Lower lobe of right lung (tissue), 2 donors: ENCODE results near the gene DNM2. TPM values are rescaled to one million over a fixed set of nuclear protein-coding genes. Genes with fewer than 3 reads are reported as not detected.

Source experiments
- ATAC-seq, 2 donors: fragments of 200-7000 bp; cut with Tn5 transposase; one replicate each; pipeline ENCODE4 v1.9.1; 2020 to 2022; ENCODE audit warnings: mild to moderate bottlenecking in 2 of 2, moderate library complexity in 2 of 2
- DNase-seq: peaks from one replicate; pipeline ENCODE4 v3.0.0-alpha.2; 2020
- H3K27ac ChIP-seq: fragments of 200-600 bp; one replicate; pipeline ENCODE4 v1.8.0; 2022
- H3K27me3 ChIP-seq: fragments of 200-600 bp; one replicate; pipeline ENCODE4 v1.8.0; 2022; ENCODE audit warnings: low read depth
- H3K36me3 ChIP-seq: fragments of 200-600 bp; one replicate; pipeline ENCODE4 v1.8.0; 2022; ENCODE audit warnings: mild to moderate bottlenecking
- H3K4me1 ChIP-seq: fragments of 200-600 bp; one replicate; pipeline ENCODE4 v1.8.0; 2022
- H3K4me3 ChIP-seq: fragments of 200-600 bp; one replicate; pipeline ENCODE4 v1.8.0; 2022; ENCODE audit warnings: mild to moderate bottlenecking
- H3K9me3 ChIP-seq: fragments of 200-600 bp; one replicate; pipeline ENCODE4 v1.8.0; 2022
- CTCF ChIP-seq: fragments of 200-600 bp; IDR thresholded peaks from one replicate; pipeline ENCODE4 v1.8.0; 2022; ENCODE audit warnings: antibody characterized with exemption, mild to moderate bottlenecking
- intact Hi-C: fragments of 100-400 bp; cut with DNase I; formaldehyde crosslinking; loops from one replicate; pipeline ENCODE4 v1.11.0; 2022
- total RNA-seq: library from RNA; stranded (reverse); fragmentation: NEBNext Ultra II Directional; extraction: Animal tissue kit (Norgen Biotek cat#: 25700); gene quantifications from one replicate; pipeline ENCODE4 v1.2.1, GENCODE V29; 2021
- donor health status: DM: no; HTN: yes; CAD: no; lungs with severe emphysema.

DNM2 gene
- total RNA-seq, 1 donor from 2014 or later = 282 TPM

DNA sequence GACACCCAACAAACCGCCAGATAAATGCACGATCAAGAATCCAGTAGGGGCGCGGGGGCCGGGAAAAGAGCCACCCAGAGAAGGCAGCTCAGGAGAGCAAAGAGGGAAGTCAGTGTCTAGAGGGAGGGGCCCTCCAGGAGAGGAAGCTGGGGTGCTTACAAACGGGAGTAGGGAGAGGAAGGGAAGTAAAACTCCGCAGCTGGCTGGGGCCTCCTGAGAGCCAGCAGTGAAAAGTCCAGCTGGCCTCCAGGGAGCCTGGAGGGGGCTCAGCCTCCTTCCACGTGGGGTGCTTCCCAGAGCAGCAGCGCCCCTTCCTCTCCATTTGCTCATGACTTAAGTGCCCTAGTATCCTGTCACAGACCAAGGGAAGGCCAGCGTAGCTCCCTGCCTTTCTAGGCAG, 66.4 kb downstream of the DNM2 start:
- H3K4me3 ChIP-seq = no peak overlapping the region
- DNase-seq = peak; percentile 68
- H3K27me3 ChIP-seq = no peaks in the 10 kb centered on the region
- no peaks in the 10 kb centered on the region for H3K9me3 ChIP-seq
- peak; percentile 48 to 64 for ATAC-seq
- intact Hi-C loops = no loop called here
- H3K36me3 ChIP-seq = peaks cover 100% of the 10 kb centered on the region
- H3K27ac ChIP-seq = peak overlapping the region; percentile 36
- TF ChIP-seq CTCF = no peak
- peaks cover 38% of the 10 kb centered on the region for H3K4me1 ChIP-seq

DNA sequence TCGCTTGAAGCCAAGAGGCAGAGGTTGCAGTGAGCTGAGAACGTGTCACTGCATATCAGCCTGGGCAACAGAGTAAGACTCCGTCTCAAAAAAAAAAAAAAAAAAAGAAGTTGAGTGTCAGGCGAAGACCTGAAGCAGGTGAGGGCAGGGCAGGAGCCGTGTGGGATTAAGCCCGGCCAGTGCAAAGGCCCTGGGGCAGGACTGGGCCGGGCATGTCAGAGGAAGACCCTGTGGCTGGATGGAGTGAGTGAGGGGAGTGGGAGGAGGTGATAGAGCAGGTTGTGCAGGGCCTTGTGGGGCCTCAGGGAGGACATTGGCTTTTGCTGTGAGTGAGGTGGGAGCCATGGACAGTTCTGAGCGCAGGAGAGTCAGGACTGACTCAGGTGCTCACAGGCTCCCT, 70.3 kb downstream of the DNM2 start:
- no peak for DNase-seq
- TF ChIP-seq CTCF = no peak
- intact Hi-C loops = no loop called here
- peak in 1 of 2 donors; percentile 20 for ATAC-seq
- no peak overlapping the region for H3K27ac ChIP-seq
- H3K9me3 ChIP-seq = no peaks in the 10 kb centered on the region
- no peak overlapping the region for H3K4me3 ChIP-seq
- no peaks in the 10 kb centered on the region for H3K27me3 ChIP-seq
- H3K4me1 ChIP-seq = peaks cover 14% of the 10 kb centered on the region
- H3K36me3 ChIP-seq = peaks cover 100% of the 10 kb centered on the region

DNA sequence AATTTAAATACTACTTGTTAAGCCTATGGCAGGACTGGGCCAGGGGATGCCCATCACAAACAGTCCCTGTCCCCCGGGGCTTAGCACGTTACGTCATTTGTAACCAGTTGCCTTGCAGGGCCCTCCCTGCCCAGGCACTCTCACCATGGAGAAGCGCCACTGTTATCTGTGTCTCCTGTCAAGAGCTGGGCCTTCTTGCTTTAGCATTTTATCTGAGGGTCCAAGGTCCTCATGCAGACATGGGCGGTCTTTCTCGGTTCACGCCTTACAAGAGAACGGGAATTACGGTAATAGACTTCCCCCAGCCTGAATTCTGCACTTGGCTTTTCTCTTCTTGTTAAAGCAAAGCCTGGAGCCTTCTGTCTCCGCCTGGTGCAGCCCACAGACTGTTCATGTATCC, 72.0 kb downstream of the DNM2 start:
- ATAC-seq = no peak
- Histone ChIP-seq H3K4me3 (no peak overlapping the region), H3K36me3 (peaks cover 99% of the 10 kb centered on the region), H3K27me3 (no peaks in the 10 kb centered on the region), H3K9me3 (no peaks in the 10 kb centered on the region), H3K27ac (no peak overlapping the region), H3K4me1 (no peaks in the 10 kb centered on the region)
- TF ChIP-seq CTCF = no peak
- intact Hi-C loops = no loop called here
- DNase-seq = no peak

- DNase-seq = no peak
- H3K36me3 ChIP-seq = peaks cover 99% of the 10 kb centered on the region
- TF ChIP-seq CTCF = no peak
These were observed 78.8 kb downstream of the DNM2 start for GRCh38 chr19:10796653-10797052.

DNA sequence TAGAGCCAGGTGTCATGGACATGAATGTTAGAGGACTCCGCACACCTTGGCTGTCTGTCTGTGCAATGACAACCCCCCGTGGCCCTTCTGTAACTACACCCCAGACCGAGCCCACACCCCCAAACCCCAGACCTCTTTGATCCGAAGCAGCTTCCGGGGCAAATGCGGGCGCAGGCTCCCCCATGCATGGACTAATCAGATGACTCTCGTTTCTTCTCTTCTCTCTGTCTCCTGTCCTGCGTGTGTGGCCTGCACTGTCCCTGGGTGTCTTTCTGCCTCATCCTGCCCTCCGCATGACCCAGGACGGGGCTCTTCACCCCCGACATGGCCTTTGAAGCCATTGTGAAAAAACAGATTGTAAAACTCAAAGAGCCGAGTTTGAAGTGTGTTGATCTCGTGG, 79.2 kb downstream of the DNM2 start:
- Histone ChIP-seq H3K4me1 (no peaks in the 10 kb centered on the region), H3K4me3 (no peak overlapping the region), H3K27me3 (no peaks in the 10 kb centered on the region), H3K36me3 (peaks cover 99% of the 10 kb centered on the region), H3K27ac (no peak overlapping the region), H3K9me3 (no peaks in the 10 kb centered on the region)
- peak in 1 of 2 donors; percentile 8 for ATAC-seq
- DNase-seq = no peak
- TF ChIP-seq CTCF = no peak
- intact Hi-C loops = no loop called here

More at GRCh38 chr19:10796653-10797052, 78.8 kb downstream of the DNM2 start:
- H3K27ac ChIP-seq = no peak overlapping the region
- H3K4me1 ChIP-seq = no peaks in the 10 kb centered on the region
- no peak overlapping the region for H3K4me3 ChIP-seq
- no peaks in the 10 kb centered on the region for H3K9me3 ChIP-seq
- intact Hi-C loops = no loop called here
- ATAC-seq = peak in 1 of 2 donors; percentile 25
- no peaks in the 10 kb centered on the region for H3K27me3 ChIP-seq
